GM18858 (cell line): ENCODE measurements around the gene TTC27.

Experiments used
- ATAC-seq: cut with Tn5 transposase; IDR thresholded peaks from one replicate; pipeline ENCODE4 v1.9.1; 2021; ENCODE audit not compliant: unreplicated experiment

TTC27 gene

GRCh38 chr2:32666704-32667103, 38.9 kb downstream of the TTC27 start:
- ATAC-seq = no peak

GRCh38 chr2:32668254-32668653, 40.4 kb downstream of the TTC27 start:
- ATAC-seq = no peak

- ATAC-seq = no peak
These were observed 44.2 kb downstream of the TTC27 start for GRCh38 chr2:32671885-32672533.

GRCh38 chr2:32678825-32679224, 51.0 kb downstream of the TTC27 start:
- ATAC-seq = no peak

GRCh38 chr2:32680942-32681341, 53.1 kb downstream of the TTC27 start:
- no peak for ATAC-seq

- no peak for ATAC-seq
These were observed 55.8 kb downstream of the TTC27 start for GRCh38 chr2:32683520-32684086.

GRCh38 chr2:32688541-32688940, 60.7 kb downstream of the TTC27 start:
- peak; percentile 95 for ATAC-seq

- no peak for ATAC-seq
These were observed 63.8 kb downstream of the TTC27 start for GRCh38 chr2:32691678-32692077.

GRCh38 chr2:32696439-32696838, 68.6 kb downstream of the TTC27 start:
- ATAC-seq = no peak

GRCh38 chr2:32697156-32697555, 69.3 kb downstream of the TTC27 start:
- ATAC-seq = no peak

- no peak for ATAC-seq
These were observed 71.3 kb downstream of the TTC27 start for GRCh38 chr2:32699151-32699550.

- no peak for ATAC-seq
These were observed 74.0 kb downstream of the TTC27 start for GRCh38 chr2:32701806-32702205.

- ATAC-seq = no peak
These were observed 74.6 kb downstream of the TTC27 start for GRCh38 chr2:32702303-32703064.

- no peak for ATAC-seq
These were observed 79.1 kb downstream of the TTC27 start for GRCh38 chr2:32706815-32707579.

GRCh38 chr2:32711219-32711618, 83.4 kb downstream of the TTC27 start:
- ATAC-seq = no peak

- no peak for ATAC-seq
These were observed 84.2 kb downstream of the TTC27 start for GRCh38 chr2:32711908-32712501.

GRCh38 chr2:32712870-32713269, 85.0 kb downstream of the TTC27 start:
- no peak for ATAC-seq

- no peak for ATAC-seq
These were observed 86.7 kb downstream of the TTC27 start for GRCh38 chr2:32714521-32714920.

- peak; percentile 89 for ATAC-seq
These were observed 87.6 kb downstream of the TTC27 start for GRCh38 chr2:32715391-32715841.

GRCh38 chr2:32715981-32716380, 88.1 kb downstream of the TTC27 start:
- ATAC-seq = no peak

GRCh38 chr2:32716598-32716997, 88.7 kb downstream of the TTC27 start:
- no peak for ATAC-seq
